CD4-positive, alpha-beta T cell (primary cell): Measurements from ENCODE around the gene ARHGEF10L. TPM values are rescaled to one million over a fixed set of nuclear protein-coding genes. Genes with fewer than 3 reads are reported as not detected.

Experiments
- ATAC-seq: fragments of 200-7000 bp; cut with Tn5 transposase; one replicate; pipeline ENCODE4 v1.10.0; 2022; ENCODE audit warnings: mild to moderate bottlenecking; ENCODE audit not compliant: poor library complexity
- CTCF ChIA-PET: fragments of 350-600 bp; sonication (Branson Sonifier 250); formaldehyde crosslinking; loops from one replicate; lab custom pipeline; 2021; ENCODE audit warnings: antibody characterized with exemption, inconsistent platforms; lab: Charles Lee
- POLR2A ChIA-PET: fragments of 350-600 bp; sonication (Branson Sonifier 250); formaldehyde crosslinking; loops from one replicate; lab custom pipeline; 2021; ENCODE audit warnings: antibody characterized with exemption, inconsistent platforms; lab: Charles Lee
- DNase-seq, 14 experiments: peaks; one replicate each; pipeline ENCODE4 v3.0.0-alpha.2; 2013 to 2020; ENCODE audit warnings: mixed read lengths in 2 of 14
- H3K27ac ChIP-seq, 2 donors: one replicate each; pipeline versions ENCODE4 v1.5.1 to v1.7.0; 2013; ENCODE audit warnings: low read length in 2 of 2, low read depth in 1 of 2, mild to moderate bottlenecking in 1 of 2
- H3K27me3 ChIP-seq, 2 experiments: 1 replicate in 1 of 2; 2 replicates in 1 of 2; pipeline versions ENCODE4 v1.6.1 to v1.7.0; 2013; ENCODE audit warnings: low read length in 2 of 2, control low read depth in 1 of 2, mild to moderate bottlenecking in 1 of 2, moderate library complexity in 1 of 2; ENCODE audit not compliant: insufficient read depth in 2 of 2, control insufficient read depth in 1 of 2
- H3K36me3 ChIP-seq: one replicate; pipeline ENCODE4 v1.6.1; 2013; ENCODE audit warnings: low read length, control low read depth; ENCODE audit not compliant: insufficient read depth
- H3K4me1 ChIP-seq: one replicate; pipeline ENCODE4 v1.6.1; 2013; ENCODE audit warnings: low read length, control low read depth; ENCODE audit not compliant: insufficient read depth
- H3K4me3 ChIP-seq: one replicate; pipeline ENCODE4 v1.5.1; 2013; ENCODE audit warnings: mild to moderate bottlenecking, low read length, moderate library complexity
- H3K9me3 ChIP-seq, 2 experiments: 1 replicate in 1 of 2; 2 replicates in 1 of 2; pipeline versions ENCODE4 v1.6.1 to v1.7.0; 2013; ENCODE audit warnings: low read length in 2 of 2, mild to moderate bottlenecking in 2 of 2, control low read depth in 1 of 2, moderate library complexity in 1 of 2; ENCODE audit not compliant: control insufficient read depth in 1 of 2, insufficient read depth in 1 of 2
- H3K27ac Mint-ChIP-seq: one replicate; pipeline ENCODE4 v1.8.0; 2020; ENCODE audit warnings: mixed read lengths
- H3K27me3 Mint-ChIP-seq: one replicate; pipeline ENCODE4 v1.8.0; 2021; ENCODE audit warnings: mixed read lengths
- H3K36me3 Mint-ChIP-seq: one replicate; pipeline ENCODE4 v1.8.0; 2021; ENCODE audit warnings: low read depth, mixed read lengths
- H3K4me1 Mint-ChIP-seq: one replicate; pipeline ENCODE4 v1.8.0; 2021; ENCODE audit warnings: low read depth, mixed read lengths
- H3K4me3 Mint-ChIP-seq: one replicate; pipeline ENCODE4 v1.8.0; 2020; ENCODE audit warnings: mild to moderate bottlenecking, mixed read lengths
- H3K9me3 Mint-ChIP-seq: one replicate; pipeline ENCODE4 v1.8.0; 2020; ENCODE audit warnings: mixed read lengths
- CTCF ChIP-seq: fragments of 200-600 bp; IDR thresholded peaks from one replicate; pipeline ENCODE4 v1.8.0; 2022; ENCODE audit warnings: antibody characterized with exemption, mild to moderate bottlenecking
- intact Hi-C, 2 experiments: fragments of 100-400 bp; cut with DNase I in 1 of 2; cut with micrococcal nuclease in 1 of 2; formaldehyde crosslinking; loops; one replicate each; pipeline versions ENCODE4 v1.15.1 to v1.9.0; 2023 to 2025; cut with DNase I, micrococcal nuclease
- total RNA-seq, 174 experiments: library from RNA in 2 of 174; stranded (reverse) in 2 of 174; gene quantifications; one replicate each; pipeline ENCODE4 v1.2.3 and lab custom pipeline; 2021 to 2026

The ARHGEF10L gene
- total RNA-seq, 2 experiments from 2014 or later, result 0.11 to 0.22 TPM

GRCh38 chr1:17610713-17611112, 71.2 kb downstream of the ARHGEF10L start:
- Histone ChIP-seq H3K4me3 (no peak overlapping the region), H3K27ac (no peak overlapping the region), H3K4me1 (no peaks in the 10 kb centered on the region), H3K27me3 (no peaks in the 10 kb centered on the region), H3K9me3 (no peaks in the 10 kb centered on the region), H3K36me3 (no peaks in the 10 kb centered on the region)
- Mint-ChIP-seq H3K36me3 (no peaks in the 10 kb centered on the region), H3K4me1 (no peaks in the 10 kb centered on the region), H3K27me3 (peaks cover 5% of the 10 kb centered on the region), H3K9me3 (no peaks in the 10 kb centered on the region), H3K4me3 (no peak overlapping the region), H3K27ac (no peak overlapping the region)
- ChIA-PET POLR2A (no interaction called here), CTCF (no interaction called here)
- no peak for ATAC-seq
- intact Hi-C loops, result no loop called here
- no peak for DNase-seq
- TF ChIP-seq CTCF, result no peak

GRCh38 chr1:17611991-17612390, 72.5 kb downstream of the ARHGEF10L start:
- Mint-ChIP-seq H3K4me1 (no peaks in the 10 kb centered on the region), H3K36me3 (no peaks in the 10 kb centered on the region), H3K27ac (no peak overlapping the region), H3K27me3 (peaks cover 13% of the 10 kb centered on the region), H3K9me3 (no peaks in the 10 kb centered on the region), H3K4me3 (no peak overlapping the region)
- intact Hi-C loops, result no loop called here
- H3K9me3 ChIP-seq, result no peaks in the 10 kb centered on the region
- no peak overlapping the region for H3K27ac ChIP-seq
- no peak for DNase-seq
- H3K4me3 ChIP-seq, result no peak overlapping the region
- ChIA-PET CTCF (no interaction called here), POLR2A (no interaction called here)
- no peaks in the 10 kb centered on the region for H3K27me3 ChIP-seq
- no peak for TF ChIP-seq CTCF
- H3K36me3 ChIP-seq, result no peaks in the 10 kb centered on the region
- no peaks in the 10 kb centered on the region for H3K4me1 ChIP-seq
- no peak for ATAC-seq

- Mint-ChIP-seq H3K9me3 (no peaks in the 10 kb centered on the region), H3K27me3 (peaks cover 13% of the 10 kb centered on the region), H3K4me1 (no peaks in the 10 kb centered on the region), H3K36me3 (no peaks in the 10 kb centered on the region), H3K27ac (no peak overlapping the region), H3K4me3 (no peak overlapping the region)
- intact Hi-C loops, result no loop called here
- Histone ChIP-seq H3K9me3 (no peaks in the 10 kb centered on the region), H3K27ac (no peak overlapping the region), H3K4me1 (no peaks in the 10 kb centered on the region), H3K4me3 (no peak overlapping the region), H3K27me3 (peaks cover 0 to 3% of the 10 kb centered on the region in 2 experiments), H3K36me3 (no peaks in the 10 kb centered on the region)
- no peak for TF ChIP-seq CTCF
- CTCF ChIA-PET, result no interaction called here
- DNase-seq (no peak), ATAC-seq (no peak)
- POLR2A ChIA-PET, result no interaction called here
Measured at GRCh38 chr1:17612831-17613230, 73.3 kb downstream of the ARHGEF10L start.
